GM10248 (cell line): ENCODE data around the gene TAF8.

Experiments used
- CTCF ChIA-PET: fragments of 300-600 bp; sonication (Branson Sonifier 250); formaldehyde crosslinking; extraction: SDS; loops from one replicate; lab custom pipeline; 2021; ENCODE audit warnings: antibody characterized with exemption; lab: Yijun Ruan, JAX
- POLR2A ChIA-PET: fragments of 350-650 bp; sonication (Branson Sonifier 250); formaldehyde crosslinking; extraction: SDS; loops from one replicate; lab custom pipeline; 2020; ENCODE audit warnings: antibody characterized with exemption; lab: Yijun Ruan, JAX
- DNase-seq: peaks from one replicate; pipeline ENCODE4 v3.0.0; 2012; ENCODE audit errors: extremely low spot score
- TF ChIP-seq, protein P1 (sequence below): IDR thresholded peaks from 2 replicates; pipeline ENCODE4 v1.5.1; 2012; ENCODE audit warnings: mild to moderate bottlenecking, low read depth; ENCODE audit errors: extremely low read depth, missing control alignments, control extremely low read depth

The TAF8 gene

DNA sequence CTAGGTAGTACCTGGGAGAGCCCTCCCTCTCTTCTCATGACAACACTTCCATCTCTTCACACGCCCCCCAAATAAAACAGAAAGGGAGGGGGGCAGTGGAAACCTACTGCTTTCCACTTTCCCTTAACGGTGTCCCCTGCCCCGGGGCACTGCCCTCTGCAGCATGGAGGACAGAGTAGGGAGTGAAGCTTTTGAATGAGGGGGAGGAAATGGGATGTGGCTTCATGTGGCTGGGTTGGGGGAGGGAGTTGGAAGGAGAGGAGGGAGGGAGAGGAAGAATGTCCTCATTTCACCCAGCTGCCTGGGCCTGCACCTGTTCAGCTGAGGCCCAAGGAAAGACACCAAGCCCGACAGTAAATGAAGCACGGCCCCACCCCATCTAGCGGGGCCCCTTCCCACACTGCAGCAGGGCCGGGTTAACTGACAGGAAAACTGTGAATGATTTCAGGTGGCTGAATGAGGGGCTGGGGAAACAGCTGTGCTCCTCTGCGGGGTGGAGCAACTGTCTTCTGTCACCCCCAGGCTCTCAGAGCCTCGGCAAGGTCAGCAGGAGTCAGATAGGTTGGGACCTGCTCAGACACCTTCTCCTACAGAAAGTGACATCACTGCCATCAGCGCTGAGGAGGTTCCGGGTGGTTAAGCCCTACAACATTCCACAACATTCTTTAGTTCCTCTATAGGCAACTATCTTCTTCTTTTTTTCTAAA is 40.0 kb upstream of the TAF8 start:
- ChIA-PET CTCF (interaction anchor here (0.9 to 1.3 kb wide), 4 partner anchors 16 to 89 kb away, joined by 3 to 4 read pairs (median 4); partner anchors contain the start of genes BYSL and MED20), POLR2A (no interaction called here)

GRCh38 chr6:42010909-42011308 is 39.4 kb upstream of the TAF8 start:
- TF ChIP-seq, protein P1, sequence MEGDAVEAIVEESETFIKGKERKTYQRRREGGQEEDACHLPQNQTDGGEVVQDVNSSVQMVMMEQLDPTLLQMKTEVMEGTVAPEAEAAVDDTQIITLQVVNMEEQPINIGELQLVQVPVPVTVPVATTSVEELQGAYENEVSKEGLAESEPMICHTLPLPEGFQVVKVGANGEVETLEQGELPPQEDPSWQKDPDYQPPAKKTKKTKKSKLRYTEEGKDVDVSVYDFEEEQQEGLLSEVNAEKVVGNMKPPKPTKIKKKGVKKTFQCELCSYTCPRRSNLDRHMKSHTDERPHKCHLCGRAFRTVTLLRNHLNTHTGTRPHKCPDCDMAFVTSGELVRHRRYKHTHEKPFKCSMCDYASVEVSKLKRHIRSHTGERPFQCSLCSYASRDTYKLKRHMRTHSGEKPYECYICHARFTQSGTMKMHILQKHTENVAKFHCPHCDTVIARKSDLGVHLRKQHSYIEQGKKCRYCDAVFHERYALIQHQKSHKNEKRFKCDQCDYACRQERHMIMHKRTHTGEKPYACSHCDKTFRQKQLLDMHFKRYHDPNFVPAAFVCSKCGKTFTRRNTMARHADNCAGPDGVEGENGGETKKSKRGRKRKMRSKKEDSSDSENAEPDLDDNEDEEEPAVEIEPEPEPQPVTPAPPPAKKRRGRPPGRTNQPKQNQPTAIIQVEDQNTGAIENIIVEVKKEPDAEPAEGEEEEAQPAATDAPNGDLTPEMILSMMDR, result no peak
- ChIA-PET CTCF (interaction anchor here (1.3 kb wide), 1 partner anchor 17 kb away, joined by 4 read pairs; no protein-coding TSS in a partner anchor), POLR2A (no interaction called here)
- no peak for DNase-seq

More for the DNA sequence above, 40.0 kb upstream of the TAF8 start:
- no peak for DNase-seq
- TF ChIP-seq, protein P1, result no peak

- POLR2A ChIA-PET, result no interaction called here
- DNase-seq, result no peak
- CTCF ChIA-PET, result no interaction called here
Observed at GRCh38 chr6:42012501-42013133, 37.7 kb upstream of the TAF8 start.

DNA sequence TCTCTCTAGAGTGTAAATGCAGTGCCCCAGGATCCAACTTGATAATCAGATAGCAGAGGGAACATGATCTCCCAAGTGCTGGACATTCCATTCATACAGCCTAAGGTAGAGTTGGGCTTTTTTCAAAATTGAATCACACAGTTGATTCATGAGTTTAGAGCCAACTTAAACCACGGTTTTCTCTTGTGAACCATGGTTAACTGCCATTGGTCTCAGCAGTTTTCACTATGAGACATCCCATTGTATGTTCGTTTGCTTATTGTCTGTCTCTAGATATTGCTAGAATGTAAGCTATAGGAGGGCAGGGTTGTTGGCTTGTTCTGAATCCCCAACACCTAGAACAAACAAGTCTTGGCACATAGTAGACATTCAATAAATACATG is 37.2 kb upstream of the TAF8 start:
- TF ChIP-seq, protein P1, result no peak
- DNase-seq, result no peak
- CTCF ChIA-PET, result no interaction called here
- POLR2A ChIA-PET, result no interaction called here

More at GRCh38 chr6:42012501-42013133, 37.7 kb upstream of the TAF8 start:
- TF ChIP-seq, protein P1, result no peak

- TF ChIP-seq, protein P1, result no peak
- ChIA-PET CTCF (interaction anchor here (1.0 to 1.9 kb wide), 6 partner anchors 9 to 230 kb away, joined by 3 to 6 read pairs (median 4); partner anchors contain the start of gene TOMM6), POLR2A (no interaction called here)
- no peak for DNase-seq
Observed at GRCh38 chr6:42017021-42017643, 33.2 kb upstream of the TAF8 start.

GRCh38 chr6:42020967-42021366 is 29.4 kb upstream of the TAF8 start:
- TF ChIP-seq, protein P1, result no peak
- no peak for DNase-seq
- ChIA-PET POLR2A (no interaction called here), CTCF (interaction anchor here (1.2 to 1.6 kb wide), 2 partner anchors 16 to 22 kb away, joined by 3 to 5 read pairs; no protein-coding TSS in a partner anchor)
